Measurements from ENCODE around the gene GPBP1. TPM values are rescaled to one million over a fixed set of nuclear protein-coding genes. Genes with fewer than 3 reads are reported as not detected.
A peak's percentile ranks its signal among the peaks of the same experiment; 100 is the strongest.
"Not testable (repeated sequence)": the region's sequence is repeated elsewhere in the genome, so short reads cannot be mapped to it uniquely, and the experiment has no call there.

Gene GPBP1
- total RNA-seq, 1 donor = 56.8 TPM

DNA sequence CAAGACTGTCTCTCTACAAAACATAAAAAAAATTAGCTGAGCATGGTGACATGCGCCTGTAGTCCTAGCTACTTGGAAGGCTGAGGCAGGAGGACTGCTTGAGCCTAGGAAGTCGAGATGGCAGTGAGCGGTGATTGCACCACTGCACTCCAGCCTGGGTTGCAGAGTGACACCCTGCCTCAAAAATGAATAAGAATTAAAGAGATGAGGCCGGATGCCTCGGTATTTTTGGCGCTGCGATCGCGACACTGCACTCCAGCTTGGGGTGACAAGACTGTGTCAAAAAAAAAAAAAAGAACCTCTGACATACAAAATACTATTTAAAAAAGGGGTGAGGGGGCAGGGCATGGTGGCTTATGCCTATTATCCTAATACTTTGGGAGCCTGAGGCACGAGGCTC lies 7.3 kb downstream of the GPBP1 start:
- H3K4me1 ChIP-seq (ENCODE audit: insufficient read depth, low read length) = peaks cover 33% of the 10 kb centered on the region
- no peaks in the 10 kb centered on the region for H3K27me3 ChIP-seq (ENCODE audit: insufficient read depth, low read length)
- H3K79me2 ChIP-seq (ENCODE audit: insufficient read depth, low read length) = peaks cover 99% of the 10 kb centered on the region
- H2AFZ ChIP-seq (ENCODE audit: low read length) = no peak overlapping the region
- no peaks in the 10 kb centered on the region for H3K9me3 ChIP-seq (ENCODE audit: low read depth, low read length)
- no peak overlapping the region for H3K4me3 ChIP-seq (ENCODE audit: insufficient read depth, low read length)
- H3K27ac ChIP-seq (ENCODE audit: low read depth, low read length) = no peak overlapping the region
- no peak overlapping the region for H3K4me2 ChIP-seq (ENCODE audit: insufficient read depth, low read length)
- H4K20me1 ChIP-seq (ENCODE audit: insufficient read depth, low read length) = peaks cover 71% of the 10 kb centered on the region
- H3K36me3 ChIP-seq (ENCODE audit: insufficient read depth, low read length) = peaks cover 9% of the 10 kb centered on the region
- TF ChIP-seq, protein P1, sequence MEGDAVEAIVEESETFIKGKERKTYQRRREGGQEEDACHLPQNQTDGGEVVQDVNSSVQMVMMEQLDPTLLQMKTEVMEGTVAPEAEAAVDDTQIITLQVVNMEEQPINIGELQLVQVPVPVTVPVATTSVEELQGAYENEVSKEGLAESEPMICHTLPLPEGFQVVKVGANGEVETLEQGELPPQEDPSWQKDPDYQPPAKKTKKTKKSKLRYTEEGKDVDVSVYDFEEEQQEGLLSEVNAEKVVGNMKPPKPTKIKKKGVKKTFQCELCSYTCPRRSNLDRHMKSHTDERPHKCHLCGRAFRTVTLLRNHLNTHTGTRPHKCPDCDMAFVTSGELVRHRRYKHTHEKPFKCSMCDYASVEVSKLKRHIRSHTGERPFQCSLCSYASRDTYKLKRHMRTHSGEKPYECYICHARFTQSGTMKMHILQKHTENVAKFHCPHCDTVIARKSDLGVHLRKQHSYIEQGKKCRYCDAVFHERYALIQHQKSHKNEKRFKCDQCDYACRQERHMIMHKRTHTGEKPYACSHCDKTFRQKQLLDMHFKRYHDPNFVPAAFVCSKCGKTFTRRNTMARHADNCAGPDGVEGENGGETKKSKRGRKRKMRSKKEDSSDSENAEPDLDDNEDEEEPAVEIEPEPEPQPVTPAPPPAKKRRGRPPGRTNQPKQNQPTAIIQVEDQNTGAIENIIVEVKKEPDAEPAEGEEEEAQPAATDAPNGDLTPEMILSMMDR (IDR thresholded peaks at IDR 0.05; ENCODE audit: extremely low read depth, low read depth, low read length) = no peak
- no peak for DNase-seq (ENCODE audit: insufficient read length, low spot score, missing footprints)

DNA sequence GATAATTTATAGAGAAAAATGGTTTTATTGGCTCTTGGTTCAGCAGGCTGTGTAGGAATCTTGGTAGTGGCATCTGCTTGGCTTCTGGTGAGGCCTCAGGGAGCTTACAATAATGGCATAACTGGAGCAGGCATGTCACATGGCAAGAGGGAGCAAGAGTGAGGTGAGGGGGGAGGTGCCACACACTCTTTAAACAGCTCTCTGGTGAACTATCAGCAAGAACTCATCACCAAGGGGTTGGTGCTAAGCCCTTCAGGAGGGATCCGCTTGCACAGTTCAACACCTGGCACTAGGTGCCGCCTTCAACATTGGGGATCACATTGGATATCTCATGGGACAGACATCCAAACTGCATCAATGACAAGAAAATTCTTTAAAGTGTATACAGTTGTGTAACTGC lies 10.5 kb downstream of the GPBP1 start:
- H3K27ac ChIP-seq (ENCODE audit: low read depth, low read length) = no peak overlapping the region
- H4K20me1 ChIP-seq (ENCODE audit: insufficient read depth, low read length) = peaks cover 66% of the 10 kb centered on the region
- no peaks in the 10 kb centered on the region for H3K9me3 ChIP-seq (ENCODE audit: low read depth, low read length)
- no peak overlapping the region for H3K4me2 ChIP-seq (ENCODE audit: insufficient read depth, low read length)
- DNase-seq (ENCODE audit: insufficient read length, low spot score, missing footprints) = no peak
- H3K27me3 ChIP-seq (ENCODE audit: insufficient read depth, low read length) = no peaks in the 10 kb centered on the region
- peaks cover 99% of the 10 kb centered on the region for H3K79me2 ChIP-seq (ENCODE audit: insufficient read depth, low read length)
- H3K36me3 ChIP-seq (ENCODE audit: insufficient read depth, low read length) = peaks cover 9% of the 10 kb centered on the region
- no peak overlapping the region for H3K4me3 ChIP-seq (ENCODE audit: insufficient read depth, low read length)
- H3K4me1 ChIP-seq (ENCODE audit: insufficient read depth, low read length) = peaks cover 20% of the 10 kb centered on the region
- H2AFZ ChIP-seq (ENCODE audit: low read length) = no peak overlapping the region
- TF ChIP-seq, protein P1 (IDR thresholded peaks at IDR 0.05; ENCODE audit: extremely low read depth, low read depth, low read length) = no peak

GRCh38 chr5:57185313-57185712 lies 11.5 kb downstream of the GPBP1 start:
- Histone ChIP-seq H3K79me2 (ENCODE audit: insufficient read depth, low read length) (peaks cover 99% of the 10 kb centered on the region), H4K20me1 (ENCODE audit: insufficient read depth, low read length) (peaks cover 68% of the 10 kb centered on the region), H3K4me3 (ENCODE audit: insufficient read depth, low read length) (no peak overlapping the region), H3K27me3 (ENCODE audit: insufficient read depth, low read length) (no peaks in the 10 kb centered on the region), H3K4me1 (ENCODE audit: insufficient read depth, low read length) (peaks cover 16% of the 10 kb centered on the region), H3K27ac (ENCODE audit: low read depth, low read length) (peak overlapping the region; percentile 12), H3K9me3 (ENCODE audit: low read depth, low read length) (no peaks in the 10 kb centered on the region), H3K36me3 (ENCODE audit: insufficient read depth, low read length) (peaks cover 9% of the 10 kb centered on the region), H3K4me2 (ENCODE audit: insufficient read depth, low read length) (peak overlapping the region; percentile 45), H2AFZ (ENCODE audit: low read length) (no peak overlapping the region)
- TF ChIP-seq, protein P1 (IDR thresholded peaks at IDR 0.05; ENCODE audit: extremely low read depth, low read depth, low read length) = no peak
- no peak for DNase-seq (ENCODE audit: insufficient read length, low spot score, missing footprints)

DNA sequence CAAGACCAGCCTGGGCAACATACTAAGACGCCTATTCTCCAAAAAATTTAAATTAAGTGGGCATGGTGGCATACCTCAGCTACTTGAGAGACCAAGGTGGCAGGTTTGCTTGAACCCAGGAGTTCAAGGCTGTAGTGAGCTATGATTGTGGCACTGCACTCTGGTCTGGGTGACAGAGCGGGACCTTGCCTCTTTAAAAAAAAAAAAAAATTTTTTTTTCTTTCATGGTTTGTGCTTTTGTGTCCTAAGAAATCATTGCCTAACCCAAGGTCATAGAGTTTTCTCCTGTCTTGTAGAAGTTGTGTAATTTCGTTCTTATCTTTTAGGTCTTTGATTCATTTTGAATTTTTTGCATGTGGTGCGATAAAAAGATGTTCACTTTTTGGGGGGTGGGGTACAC lies 12.3 kb downstream of the GPBP1 start:
- H2AFZ ChIP-seq (ENCODE audit: low read length) = no peak overlapping the region
- H3K27me3 ChIP-seq (ENCODE audit: insufficient read depth, low read length) = no peaks in the 10 kb centered on the region
- peaks cover 99% of the 10 kb centered on the region for H3K79me2 ChIP-seq (ENCODE audit: insufficient read depth, low read length)
- H3K4me2 ChIP-seq (ENCODE audit: insufficient read depth, low read length) = no peak overlapping the region
- H3K36me3 ChIP-seq (ENCODE audit: insufficient read depth, low read length) = peaks cover 9% of the 10 kb centered on the region
- TF ChIP-seq, protein P1 (IDR thresholded peaks at IDR 0.05; ENCODE audit: extremely low read depth, low read depth, low read length) = no peak
- no peak for DNase-seq (ENCODE audit: insufficient read length, low spot score, missing footprints)
- H3K4me3 ChIP-seq (ENCODE audit: insufficient read depth, low read length) = no peak overlapping the region
- peaks cover 16% of the 10 kb centered on the region for H3K4me1 ChIP-seq (ENCODE audit: insufficient read depth, low read length)
- H3K9me3 ChIP-seq (ENCODE audit: low read depth, low read length) = no peaks in the 10 kb centered on the region
- peaks cover 72% of the 10 kb centered on the region for H4K20me1 ChIP-seq (ENCODE audit: insufficient read depth, low read length)
- no peak overlapping the region for H3K27ac ChIP-seq (ENCODE audit: low read depth, low read length)

GRCh38 chr5:57187977-57188376 lies 14.1 kb downstream of the GPBP1 start:
- H3K4me3 ChIP-seq (ENCODE audit: insufficient read depth, low read length); H3K27ac ChIP-seq (ENCODE audit: low read depth, low read length); H3K9me3 ChIP-seq (ENCODE audit: low read depth, low read length); H3K27me3 ChIP-seq (ENCODE audit: insufficient read depth, low read length); H3K36me3 ChIP-seq (ENCODE audit: insufficient read depth, low read length); H3K4me2 ChIP-seq (ENCODE audit: insufficient read depth, low read length); H2AFZ ChIP-seq (ENCODE audit: low read length); DNase-seq (ENCODE audit: insufficient read length, low spot score, missing footprints): not testable (repeated sequence)
- Histone ChIP-seq H3K79me2 (ENCODE audit: insufficient read depth, low read length) (peaks cover 98% of the 10 kb centered on the region), H4K20me1 (ENCODE audit: insufficient read depth, low read length) (peaks cover 71% of the 10 kb centered on the region), H3K4me1 (ENCODE audit: insufficient read depth, low read length) (peaks cover 16% of the 10 kb centered on the region)
